K562 (cell line): ENCODE results near the gene E2F2. TPM values are rescaled to one million over a fixed set of nuclear protein-coding genes. Genes with fewer than 3 reads are reported as not detected.

ENCODE experiments used
- BRCA1 ChIP-seq, 2 experiments: fragments of 450-650 bp in 1 of 2; sonication (generic) in 1 of 2; formaldehyde crosslinking in 1 of 2; IDR thresholded peaks; 2 replicates each; pipeline versions ENCODE4 v1.5.0 to v1.6.1; 2017 to 2020; ENCODE audit warnings: mild to moderate bottlenecking in 1 of 2, missing genetic modification reagents in 1 of 2
- CBFA2T3 ChIP-seq: fragments of 450-650 bp; IDR thresholded peaks from 2 replicates; pipeline ENCODE4 v1.6.1; 2017
- EP300 ChIP-seq: IDR thresholded peaks from 2 replicates; pipeline ENCODE4 v1.6.1; 2012; ENCODE audit warnings: low read length, improper control_type of control experiment
- HNRNPLL ChIP-seq: fragments of 200-400 bp; formaldehyde crosslinking; IDR thresholded peaks from 2 replicates; pipeline ENCODE4 v1.6.1; 2017; ENCODE audit warnings: low read length, low read depth, mild to moderate bottlenecking; ENCODE audit not compliant: poor library complexity, severe bottlenecking
- MTA3 ChIP-seq: fragments of 450-650 bp; formaldehyde crosslinking; IDR thresholded peaks from 2 replicates; pipeline ENCODE4 v1.6.1; 2017; ENCODE audit warnings: mild to moderate bottlenecking, borderline replicate concordance
- POLR2G ChIP-seq: fragments of 200-400 bp; formaldehyde crosslinking; IDR thresholded peaks from 2 replicates; pipeline ENCODE4 v1.6.1; 2017; ENCODE audit warnings: low read depth, mild to moderate bottlenecking, antibody characterized with exemption, low read length, moderate library complexity
- RFX7 ChIP-seq: fragments of 250-450 bp; sonication (Bioruptor Pico); IDR thresholded peaks from 2 replicates; pipeline ENCODE4 v1.5.1; 2021; ENCODE audit warnings: mild to moderate bottlenecking
- SUPT5H ChIP-seq: fragments of 450-650 bp; IDR thresholded peaks from 2 replicates; pipeline ENCODE4 v1.6.1; 2016
- TEAD4 ChIP-seq, 2 experiments: sonication (generic) in 1 of 2; formaldehyde crosslinking in 1 of 2; IDR thresholded peaks; 2 replicates each; pipeline versions ENCODE4 v1.6.1 to v1.8.0; 2012 to 2022; ENCODE audit warnings: borderline replicate concordance in 1 of 2, inconsistent platforms in 1 of 2, low read length in 1 of 2, mild to moderate bottlenecking in 1 of 2, missing genetic modification reagents in 1 of 2
- ZNF318 ChIP-seq, 2 experiments: fragments of 450-650 bp; IDR thresholded peaks; 2 replicates each; pipeline ENCODE4 v1.6.1; 2016; ENCODE audit warnings: mild to moderate bottlenecking in 2 of 2, borderline replicate concordance in 1 of 2, low read depth in 1 of 2, moderate library complexity in 1 of 2
- ZNF639 ChIP-seq, 2 experiments: fragments of 200-800 bp in 1 of 2; sonication (Bioruptor generic) in 1 of 2; sonication (generic) in 1 of 2; formaldehyde crosslinking in 1 of 2; IDR thresholded peaks in 1 of 2; conservative IDR thresholded peaks in 1 of 2; 2 replicates each; pipeline versions ENCODE4 v1.5.0 to v1.6.1; 2016 to 2020; ENCODE audit warnings: missing compliant biosample characterization in 1 of 2, missing genetic modification characterization in 1 of 2, missing genetic modification reagents in 1 of 2
- polyA plus RNA-seq, 8 experiments: library from polyadenylated mRNA; depleted of rRNA in 4 of 8; stranded (reverse) in 5 of 8; unstranded in 3 of 8; fragments of >200 nt; fragmentation: Nextera tagmentation in 2 of 8; fragmentation: Illumina TruSeq in 1 of 8; extraction: Ambion mirVana in 2 of 8; extraction: Trizol in 1 of 8; gene quantifications; 2 replicates each; pipeline versions ENCODE4 v1.2.1 to v1.2.3, GENCODE V29; 2011 to 2014; ENCODE audit warnings: inconsistent platforms in 1 of 8, missing spikeins in 1 of 8
- total RNA-seq, 7 experiments: library from RNA; depleted of rRNA in 6 of 7; stranded (reverse); fragments of >200 nt in 6 of 7; fragmentation: Illumina TruSeq in 2 of 7; extraction: Trizol in 2 of 7; gene quantifications; 2 replicates each; pipeline versions ENCODE4 v1.2.1 to v1.2.3, GENCODE V29; 2011 to 2021; ENCODE audit warnings: low replicate concordance in 1 of 7
- TF ChIP-seq, protein P1 (sequence below), 2 experiments: IDR thresholded peaks in 1 of 2; conservative IDR thresholded peaks in 1 of 2; 2 replicates each; pipeline ENCODE4 v1.6.1; 2016; ENCODE audit warnings: low read depth in 2 of 2, mild to moderate bottlenecking in 1 of 2, missing compliant biosample characterization in 1 of 2, missing genetic modification characterization in 1 of 2, moderate library complexity in 1 of 2

E2F2 gene
- total and polyA plus RNA-seq, 9 of the 15 experiments (the other 6 are each of a cell fraction or from before 2014, with no cell fraction given), result 3.1 to 25.3 (median 11.4) TPM

- TF ChIP-seq ZNF318 (IDR thresholded peaks at IDR 0.05; ENCODE audit: borderline replicate concordance in 1 of 2, low read depth in 1 of 2) (no peak), ZNF639 (CRISPR knock-in tag; conservative IDR thresholded peaks at IDR 0.05 in 1 of 2, IDR thresholded peaks at IDR 0.05 in 1 of 2) (peak in 1 of 2 experiments; percentile 83; a peak in 2 of 4 replicates), CBFA2T3 (no peak), SUPT5H (peak; percentile 96), TEAD4 (IDR thresholded peaks at IDR 0.05; ENCODE audit: low read length) (peak; percentile 52), TEAD4 (CRISPR knock-in tag; IDR thresholded peaks at IDR 0.05; ENCODE audit: borderline replicate concordance) (no peak), EP300 (peak; percentile 38), BRCA1 (IDR thresholded peaks at IDR 0.05) (no peak), BRCA1 (CRISPR knock-in tag; IDR thresholded peaks at IDR 0.05) (0 out of 2 replicates have a peak, but pooled peaks have one; percentile 10), MTA3 (peak; percentile 98), POLR2G (peak; percentile 95), RFX7 (no peak), HNRNPLL (peak; percentile 81)
- TF ChIP-seq, protein P1, sequence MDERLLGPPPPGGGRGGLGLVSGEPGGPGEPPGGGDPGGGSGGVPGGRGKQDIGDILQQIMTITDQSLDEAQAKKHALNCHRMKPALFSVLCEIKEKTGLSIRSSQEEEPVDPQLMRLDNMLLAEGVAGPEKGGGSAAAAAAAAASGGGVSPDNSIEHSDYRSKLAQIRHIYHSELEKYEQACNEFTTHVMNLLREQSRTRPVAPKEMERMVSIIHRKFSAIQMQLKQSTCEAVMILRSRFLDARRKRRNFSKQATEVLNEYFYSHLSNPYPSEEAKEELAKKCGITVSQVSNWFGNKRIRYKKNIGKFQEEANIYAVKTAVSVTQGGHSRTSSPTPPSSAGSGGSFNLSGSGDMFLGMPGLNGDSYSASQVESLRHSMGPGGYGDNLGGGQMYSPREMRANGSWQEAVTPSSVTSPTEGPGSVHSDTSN (CRISPR knock-in tag; IDR thresholded peaks at IDR 0.05; ENCODE audit: low read depth), result no peak
- TF ChIP-seq, protein P1 (tag; conservative IDR thresholded peaks at IDR 0.05; ENCODE audit: low read depth), result no peak
Measured at GRCh38 chr1:23559136-23559984, 28.3 kb upstream of the E2F2 start, which contains the start of gene ID3 (continued).
